Left ventricle myocardium inferior (tissue), 1 donor: ENCODE data around the gene MOB3A. TPM values are rescaled to one million over a fixed set of nuclear protein-coding genes. Genes with fewer than 3 reads are reported as not detected.
A peak's percentile ranks its signal among the peaks of the same experiment; 100 is the strongest.

ENCODE experiments used
- DNase-seq: peaks from one replicate; pipeline ENCODE4 v3.0.0-alpha.2; 2020
- H3K27ac ChIP-seq: fragments of 200-600 bp; replicated peaks from 2 replicates; pipeline ENCODE4 v1.8.0; 2021
- H3K27me3 ChIP-seq: fragments of 200-600 bp; 2 replicates; pipeline ENCODE4 v1.8.0; 2021; ENCODE audit warnings: low read depth
- H3K36me3 ChIP-seq: fragments of 200-600 bp; 2 replicates; pipeline ENCODE4 v1.8.0; 2021
- H3K4me1 ChIP-seq: fragments of 200-600 bp; 2 replicates; pipeline ENCODE4 v1.8.0; 2021
- H3K4me3 ChIP-seq: fragments of 200-600 bp; 2 replicates; pipeline ENCODE4 v1.8.0; 2021; ENCODE audit warnings: mild to moderate bottlenecking, moderate library complexity
- H3K9me3 ChIP-seq: fragments of 200-600 bp; replicated peaks from 2 replicates; pipeline ENCODE4 v1.8.0; 2021
- intact Hi-C: fragments of 100-400 bp; cut with micrococcal nuclease; formaldehyde crosslinking; loops from one replicate; pipeline ENCODE4 v1.11.0; 2022
- total RNA-seq: library from RNA; stranded (reverse); fragmentation: NEBNext Ultra II Directional; extraction: Animal tissue kit (Norgen Biotek cat#: 25700); gene quantifications from one replicate; pipeline ENCODE4 v1.2.1, GENCODE V29; 2021
- TF ChIP-seq, protein P1 (sequence below): fragments of 200-600 bp; IDR thresholded peaks from 2 replicates; pipeline ENCODE4 v1.8.0; 2021; ENCODE audit warnings: antibody characterized with exemption, mild to moderate bottlenecking, borderline replicate concordance
- donor health status: DM: no; HTN: yes; CAD: no; lungs with severe emphysema.

MOB3A gene
- total RNA-seq, 1 donor from 2014 or later = 16.1 TPM

DNA sequence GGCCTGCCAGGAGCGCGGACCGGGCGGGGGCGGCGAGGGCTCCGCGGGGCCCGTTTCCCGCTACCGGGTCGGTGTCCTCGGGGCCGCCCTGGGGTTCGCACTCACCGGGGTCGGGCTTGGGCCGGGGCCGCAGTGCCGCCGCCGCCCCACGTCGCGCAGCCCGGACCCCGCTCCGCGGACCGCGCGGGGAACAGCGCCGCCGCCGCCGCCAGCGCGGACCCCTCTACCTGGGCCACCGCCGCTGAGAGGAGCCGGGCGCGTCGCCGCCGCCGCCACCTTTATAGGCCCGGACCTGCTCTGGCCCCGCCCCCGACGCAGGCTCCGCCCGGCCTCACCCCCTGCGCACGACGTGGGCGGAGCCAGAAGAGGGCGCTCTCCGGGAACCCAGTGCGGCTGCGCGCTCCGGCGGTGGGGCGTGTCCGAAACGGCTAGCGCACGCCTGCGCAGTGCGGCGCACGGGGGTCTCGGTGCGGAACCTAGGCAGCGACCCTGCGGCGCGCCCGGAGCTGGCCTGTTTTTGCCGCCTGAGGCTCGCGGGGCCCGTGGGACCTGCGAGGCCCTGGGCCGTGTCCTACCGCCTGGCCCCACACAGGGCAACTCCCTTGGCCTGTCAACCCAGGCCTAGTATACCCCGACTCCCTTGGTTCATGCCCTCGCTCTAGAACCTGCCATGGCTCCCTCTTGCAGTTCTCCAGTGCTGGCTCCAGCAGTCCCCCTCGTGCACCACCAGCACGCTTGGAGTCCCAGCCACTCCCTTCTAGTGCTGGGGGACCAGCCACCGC is 44.9 kb downstream of the MOB3A start, which contains the start of gene MKNK2:
TSS of gene MKNK2 (minus strand) at position 254 of the 782 bp plus-strand sequence. CDS start 393 bp downstream, outside the sequence.
- Histone ChIP-seq H3K4me1 (peaks cover 89% of the 10 kb centered on the region), H3K36me3 (peaks cover 25% of the 10 kb centered on the region), H3K27me3 (no peaks in the 10 kb centered on the region), H3K4me3 (peak within 1 kb of the TSS; percentile 96), H3K27ac (peak within 1 kb of the TSS; percentile 100), H3K9me3 (no peaks in the 10 kb centered on the region)
- intact Hi-C loops = no loop called here
- TF ChIP-seq, protein P1, sequence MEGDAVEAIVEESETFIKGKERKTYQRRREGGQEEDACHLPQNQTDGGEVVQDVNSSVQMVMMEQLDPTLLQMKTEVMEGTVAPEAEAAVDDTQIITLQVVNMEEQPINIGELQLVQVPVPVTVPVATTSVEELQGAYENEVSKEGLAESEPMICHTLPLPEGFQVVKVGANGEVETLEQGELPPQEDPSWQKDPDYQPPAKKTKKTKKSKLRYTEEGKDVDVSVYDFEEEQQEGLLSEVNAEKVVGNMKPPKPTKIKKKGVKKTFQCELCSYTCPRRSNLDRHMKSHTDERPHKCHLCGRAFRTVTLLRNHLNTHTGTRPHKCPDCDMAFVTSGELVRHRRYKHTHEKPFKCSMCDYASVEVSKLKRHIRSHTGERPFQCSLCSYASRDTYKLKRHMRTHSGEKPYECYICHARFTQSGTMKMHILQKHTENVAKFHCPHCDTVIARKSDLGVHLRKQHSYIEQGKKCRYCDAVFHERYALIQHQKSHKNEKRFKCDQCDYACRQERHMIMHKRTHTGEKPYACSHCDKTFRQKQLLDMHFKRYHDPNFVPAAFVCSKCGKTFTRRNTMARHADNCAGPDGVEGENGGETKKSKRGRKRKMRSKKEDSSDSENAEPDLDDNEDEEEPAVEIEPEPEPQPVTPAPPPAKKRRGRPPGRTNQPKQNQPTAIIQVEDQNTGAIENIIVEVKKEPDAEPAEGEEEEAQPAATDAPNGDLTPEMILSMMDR = peak; percentile 53
- peak; percentile 92 for DNase-seq

DNA sequence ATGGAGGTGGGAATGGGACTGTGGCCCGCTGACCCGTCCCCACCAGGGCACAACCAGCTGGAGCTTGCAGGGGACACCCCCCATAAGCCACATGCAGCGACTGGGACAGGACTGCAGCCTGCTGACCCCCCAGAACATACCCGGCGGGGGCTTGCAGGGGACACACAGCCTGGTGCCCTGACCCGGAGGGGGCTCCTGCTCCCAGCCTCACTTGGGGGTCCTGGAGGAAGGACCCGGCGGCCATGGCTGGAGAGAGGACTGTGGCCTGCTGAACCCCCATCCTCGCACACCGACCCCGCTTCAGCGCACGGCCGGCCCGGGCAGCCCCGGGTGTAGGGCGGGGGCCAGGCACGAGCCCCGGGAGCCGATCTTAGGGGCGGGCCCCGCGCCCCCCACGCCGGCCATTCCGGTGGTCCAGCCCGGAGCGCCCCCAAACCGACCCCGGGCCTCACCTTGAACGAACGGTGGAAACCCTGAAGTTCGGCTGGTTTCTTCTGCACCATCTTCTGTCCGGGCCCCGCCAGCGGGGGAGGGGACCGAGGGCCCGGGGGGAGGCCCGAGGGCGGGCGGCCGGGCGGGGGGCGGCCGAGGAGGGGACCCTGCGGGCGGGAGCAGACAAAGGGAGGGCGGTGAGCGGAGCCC is 45.7 kb downstream of the MOB3A start:
- H3K4me1 ChIP-seq = peaks cover 89% of the 10 kb centered on the region

DNA sequence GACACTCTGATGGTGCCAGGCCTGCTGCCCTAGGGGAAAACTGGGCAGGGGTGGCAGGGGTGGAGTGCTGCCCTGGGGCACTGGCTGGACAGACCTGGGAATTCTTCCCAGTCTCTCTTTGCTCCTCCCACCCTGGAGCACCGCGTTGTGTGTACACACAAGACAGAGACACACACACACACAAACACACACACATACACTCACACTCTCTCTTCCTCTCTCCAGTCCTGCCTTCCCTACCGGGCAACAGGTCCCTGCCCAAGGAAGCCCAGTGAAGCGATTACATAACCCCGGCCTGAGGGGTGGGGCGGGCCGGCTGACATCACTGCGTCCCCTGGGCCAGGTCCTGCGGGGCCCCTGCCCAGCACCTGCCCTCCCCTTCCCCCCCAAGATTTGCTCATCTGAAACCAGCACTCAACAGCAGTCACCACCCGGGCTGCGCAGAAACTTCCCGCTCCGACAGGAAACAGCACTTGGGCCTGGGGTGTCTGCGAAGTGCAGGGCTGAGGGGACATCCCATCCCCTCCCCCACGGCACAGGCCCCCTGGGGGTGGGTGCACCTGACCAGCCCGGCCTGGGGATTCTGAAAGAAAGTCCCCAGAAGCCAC is 46.3 kb downstream of the MOB3A start:
- intact Hi-C loops = no loop called here
- H3K9me3 ChIP-seq = no peaks in the 10 kb centered on the region
- no peaks in the 10 kb centered on the region for H3K27me3 ChIP-seq
- H3K36me3 ChIP-seq = peaks cover 37% of the 10 kb centered on the region
- TF ChIP-seq, protein P1 = no peak
- H3K4me1 ChIP-seq = peaks cover 89% of the 10 kb centered on the region
- H3K4me3 ChIP-seq = peak overlapping the region; percentile 96
- peak overlapping the region; percentile 100 for H3K27ac ChIP-seq
- peak; percentile 83 for DNase-seq

More for the DNA sequence above, 45.7 kb downstream of the MOB3A start:
- Histone ChIP-seq H3K36me3 (peaks cover 32% of the 10 kb centered on the region), H3K4me3 (peak overlapping the region; percentile 96), H3K27ac (peak overlapping the region; percentile 100), H3K9me3 (no peaks in the 10 kb centered on the region), H3K27me3 (no peaks in the 10 kb centered on the region)
- DNase-seq = no peak
- intact Hi-C loops = no loop called here
- TF ChIP-seq, protein P1 = no peak

DNA sequence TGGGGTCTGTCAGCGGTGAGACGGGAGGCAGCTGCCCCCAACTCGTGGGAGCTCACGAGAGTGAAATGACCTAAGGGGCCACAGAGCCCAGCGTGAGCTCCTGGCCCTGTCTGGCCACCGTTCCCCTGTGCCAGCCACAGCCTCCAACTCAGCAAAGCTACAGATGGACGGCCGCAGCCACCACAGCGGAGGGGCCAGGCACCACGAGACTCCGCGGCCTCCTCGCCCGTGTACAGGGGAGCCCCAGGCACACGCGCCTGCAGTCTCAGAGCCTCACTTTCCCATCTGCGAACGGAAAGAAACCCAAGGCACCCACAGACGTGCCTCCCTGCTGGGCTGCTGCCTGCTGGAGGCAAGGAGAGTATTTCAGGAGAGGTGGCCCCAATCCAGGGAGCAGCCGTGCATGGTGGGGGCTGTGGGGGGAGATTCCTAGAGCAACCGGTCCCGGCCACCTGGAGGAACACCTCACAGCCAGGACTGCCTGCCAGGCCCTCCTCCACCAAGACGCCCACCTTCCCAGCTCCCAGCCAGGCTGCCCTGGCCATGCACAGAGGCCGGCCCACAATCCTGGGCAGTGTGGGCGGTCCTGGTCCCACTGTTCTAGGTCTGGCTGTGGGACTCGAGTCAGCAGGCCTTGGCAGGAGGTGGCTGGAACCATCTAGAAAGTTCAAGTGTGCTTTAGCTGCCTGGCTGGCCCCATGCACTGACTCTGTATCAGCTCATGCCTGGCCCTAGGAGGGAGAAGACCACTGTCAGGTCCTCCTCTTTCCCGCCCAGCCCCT is 47.0 kb downstream of the MOB3A start:
- peak overlapping the region; percentile 100 for H3K27ac ChIP-seq
- H3K4me1 ChIP-seq = peaks cover 89% of the 10 kb centered on the region
- DNase-seq = no peak
- intact Hi-C loops = no loop called here
- H3K27me3 ChIP-seq = no peaks in the 10 kb centered on the region
- H3K4me3 ChIP-seq = peak overlapping the region; percentile 96
- peaks cover 42% of the 10 kb centered on the region for H3K36me3 ChIP-seq
- no peaks in the 10 kb centered on the region for H3K9me3 ChIP-seq
- TF ChIP-seq, protein P1 = no peak
